NCI-H82 treated with DMSO at 0.1 percent for 48 hours (cell line): ENCODE results near the gene KCNAB2.
"Not testable (repeated sequence)": the region's sequence is repeated elsewhere in the genome, so short reads cannot be mapped to it uniquely, and the experiment has no call there.

Experiments used
- DNase-seq: peaks from one replicate; lab custom pipeline; 2025; ENCODE audit not compliant: unreplicated experiment; lab: John Stamatoyannopoulos, UW

KCNAB2 gene

DNA sequence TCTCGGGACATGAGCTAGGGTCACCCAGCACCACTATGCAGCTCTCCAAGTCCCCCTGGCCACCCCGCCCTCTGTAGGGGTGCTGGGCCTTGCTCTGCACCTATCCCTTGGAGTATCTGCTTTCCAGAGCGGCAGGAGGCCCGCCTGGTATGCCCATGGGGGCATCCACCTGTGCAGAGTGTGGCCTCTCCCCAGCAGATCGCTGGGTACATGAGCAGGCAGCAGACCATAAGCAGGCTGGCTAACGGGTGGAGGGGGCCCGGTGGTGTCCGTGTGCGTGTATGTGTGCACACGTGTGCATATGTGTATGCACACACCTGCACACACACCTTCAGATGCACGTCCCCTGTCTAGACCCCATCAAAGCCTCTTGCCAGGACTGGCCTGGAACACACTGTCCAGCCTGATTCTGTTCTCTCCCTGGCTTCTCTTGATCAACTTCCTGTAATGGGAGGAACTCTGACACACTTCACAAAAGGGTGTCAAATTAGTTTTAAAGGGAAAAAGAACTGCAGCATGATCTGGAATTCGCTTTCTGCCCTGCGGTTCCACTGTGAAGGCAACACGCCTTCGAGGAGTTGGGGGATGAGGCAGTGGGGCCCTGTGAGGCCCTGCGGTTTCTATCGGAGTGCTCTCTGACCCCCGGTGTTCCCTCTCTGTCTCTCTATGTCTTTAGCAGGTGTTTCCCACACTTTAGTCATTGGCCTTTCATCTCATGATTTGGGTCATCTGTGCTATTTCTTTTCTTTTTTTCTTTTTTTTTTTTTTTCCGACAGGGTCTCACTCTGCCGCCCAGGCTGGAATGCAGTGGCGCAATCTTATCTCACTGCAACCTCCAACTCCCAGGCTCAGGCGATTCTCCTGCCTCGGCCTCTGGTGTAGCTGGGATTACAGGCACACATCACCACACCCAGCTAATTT is 36.3 kb upstream of the KCNAB2 start:
- no peak for DNase-seq

DNA sequence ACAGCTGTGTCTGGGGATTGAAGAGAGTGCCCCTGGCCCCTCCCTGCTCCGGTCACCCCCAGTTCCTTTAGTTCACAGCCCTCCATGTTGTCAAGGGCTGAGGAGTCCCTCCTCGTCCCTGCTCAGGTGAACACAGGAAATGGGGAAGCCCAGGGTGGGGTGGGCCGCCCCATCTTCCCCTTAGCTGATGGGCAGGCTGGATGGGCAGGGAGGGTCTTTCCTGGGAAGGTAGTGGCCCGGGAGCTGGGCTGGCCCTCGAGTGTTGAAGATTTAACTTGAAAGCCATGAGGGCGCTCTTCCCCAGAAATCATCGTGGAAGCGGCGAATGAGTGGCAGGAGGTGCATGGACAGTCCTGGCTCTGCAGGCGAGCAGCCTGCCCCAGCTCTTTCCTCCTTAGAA is 35.1 kb upstream of the KCNAB2 start:
- DNase-seq = no peak

DNA sequence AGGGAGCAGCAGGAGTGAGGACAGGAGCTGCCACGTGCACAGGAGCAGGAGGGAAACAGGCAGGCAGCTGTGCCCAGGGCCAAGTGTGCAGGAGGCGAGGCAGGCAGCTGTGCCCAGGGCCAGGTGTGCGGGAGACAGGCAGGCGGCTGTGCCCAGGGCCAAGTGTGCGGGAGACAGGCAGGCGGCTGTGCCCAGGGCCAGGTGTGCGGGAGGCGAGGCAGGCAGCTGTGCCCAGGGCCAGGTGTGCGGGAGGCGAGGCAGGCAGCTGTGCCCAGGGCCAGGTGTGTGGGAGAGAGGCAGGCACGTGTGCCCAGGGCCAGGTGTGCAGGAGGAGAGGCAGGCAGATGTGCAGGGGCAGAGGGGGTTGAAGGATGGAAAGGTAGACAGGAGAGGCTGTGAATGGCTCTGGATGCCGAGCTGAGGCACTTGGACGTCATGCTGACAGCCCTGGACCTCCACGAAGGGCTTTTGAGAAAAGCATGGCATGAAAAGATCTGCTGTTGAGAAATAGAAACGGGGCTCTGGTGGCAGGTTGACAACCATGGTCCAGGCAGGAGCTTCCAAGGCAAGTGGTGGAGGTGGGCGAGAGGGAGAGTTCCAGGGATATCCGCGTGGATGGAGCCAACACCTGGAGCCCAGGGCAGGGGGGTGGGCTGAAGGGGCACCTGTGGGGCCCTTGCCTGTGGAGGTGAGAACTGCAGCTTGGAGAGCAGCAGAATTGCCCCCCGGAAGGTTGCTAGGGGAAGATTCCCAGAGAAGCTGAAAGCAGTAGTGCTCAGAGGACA is 34.3 kb upstream of the KCNAB2 start:
- no peak for DNase-seq

GRCh38 chr1:6011946-6012258 is 33.8 kb upstream of the KCNAB2 start:
- DNase-seq = no peak

DNA sequence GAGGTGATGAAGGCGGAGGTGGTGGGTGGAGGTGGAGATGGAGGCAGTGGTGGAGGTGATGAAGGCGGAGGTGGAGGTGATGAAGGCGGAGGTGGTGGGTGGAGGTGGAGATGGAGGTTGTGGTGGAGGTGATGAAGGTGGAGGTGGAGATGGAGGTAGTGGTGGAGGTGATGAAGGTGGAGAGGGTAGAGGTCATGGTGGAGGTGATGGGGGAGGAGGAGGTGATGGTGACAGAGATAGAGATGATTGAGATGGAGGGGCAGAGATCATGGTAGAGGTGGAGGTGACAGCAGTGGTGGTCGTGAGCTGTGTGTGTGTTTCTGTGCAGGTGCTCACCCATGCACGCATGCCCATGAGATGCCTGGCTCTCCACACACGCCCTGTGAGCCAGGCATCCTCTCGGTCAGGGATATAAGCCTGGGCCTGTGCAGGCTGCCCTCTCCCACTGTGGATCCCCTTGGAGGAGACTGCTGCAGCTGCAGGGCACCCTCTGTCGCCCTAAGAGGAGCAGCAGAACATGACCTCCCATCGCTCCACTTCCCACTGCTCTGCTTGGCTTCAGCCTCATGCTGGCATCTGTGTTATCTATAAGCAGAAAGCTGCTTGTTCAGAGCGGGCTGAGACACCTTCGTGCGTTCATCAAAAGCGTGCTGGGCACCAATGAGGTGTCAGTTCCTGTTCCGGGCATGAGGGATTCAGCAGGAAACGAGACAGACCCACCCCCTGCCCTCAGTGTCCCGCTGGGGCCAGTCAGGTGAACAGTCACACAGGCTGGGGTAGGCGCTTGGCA is 33.0 kb upstream of the KCNAB2 start:
- no peak for DNase-seq

DNA sequence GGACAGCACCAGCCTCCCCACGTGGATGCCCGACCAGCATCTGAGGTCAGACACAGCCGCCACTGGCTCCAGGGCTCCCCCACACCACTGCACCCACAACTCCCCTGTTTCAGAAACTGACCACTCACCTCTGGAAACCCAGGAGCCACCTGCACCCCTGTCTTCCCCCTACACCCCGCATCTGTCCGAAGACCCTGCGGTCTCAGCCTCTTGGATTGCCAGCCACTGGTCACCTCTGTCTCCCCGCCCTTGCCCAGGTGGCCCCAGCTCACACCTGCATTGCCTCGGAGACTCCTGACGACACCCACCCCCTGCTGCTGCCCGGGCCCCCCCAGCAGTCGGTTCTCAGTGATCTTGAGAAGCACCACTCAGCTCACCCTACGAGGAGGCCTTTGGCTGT is 32.2 kb upstream of the KCNAB2 start:
- DNase-seq = no peak

DNA sequence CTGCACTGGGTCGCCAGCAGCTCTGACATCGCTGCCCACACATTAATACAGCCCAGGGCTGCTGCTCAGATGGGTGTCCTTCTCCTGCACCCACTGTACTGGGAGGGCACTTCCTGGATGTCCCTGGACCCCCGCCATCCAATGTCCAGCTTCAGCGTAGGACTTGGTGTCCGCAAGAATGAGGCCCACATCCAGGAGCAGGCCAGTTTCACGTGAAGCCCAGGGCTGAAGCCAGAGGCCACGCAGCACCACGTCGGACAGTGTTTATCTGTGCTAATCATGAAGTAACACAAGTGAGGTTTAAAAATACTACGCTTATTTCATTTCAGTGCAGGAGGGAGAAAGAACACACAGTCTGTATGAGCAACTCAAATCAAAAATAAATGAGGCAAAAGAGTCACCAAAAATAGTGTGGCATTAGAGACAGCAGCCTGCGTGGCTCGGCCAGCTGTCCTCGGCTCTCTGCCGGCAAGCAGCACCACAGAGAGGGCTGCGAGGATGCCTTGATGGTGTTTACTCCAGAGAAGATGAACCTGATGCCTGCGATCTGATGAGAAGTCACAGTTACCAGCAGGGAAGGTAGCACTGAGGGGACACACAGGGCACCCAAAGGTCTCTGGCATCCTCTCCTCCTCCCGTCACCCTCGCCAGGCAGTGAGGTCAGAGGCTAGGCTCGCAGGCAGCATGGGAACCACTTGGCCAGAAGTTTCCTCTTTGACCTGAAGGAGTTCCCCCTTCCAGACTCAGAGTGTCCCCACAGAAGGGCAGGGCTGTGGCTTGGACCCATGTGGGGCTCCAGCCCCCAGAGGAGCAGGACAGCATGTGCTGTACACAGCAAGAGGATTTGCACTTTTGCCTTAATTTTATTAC is 31.3 kb upstream of the KCNAB2 start:
- DNase-seq = no peak

DNA sequence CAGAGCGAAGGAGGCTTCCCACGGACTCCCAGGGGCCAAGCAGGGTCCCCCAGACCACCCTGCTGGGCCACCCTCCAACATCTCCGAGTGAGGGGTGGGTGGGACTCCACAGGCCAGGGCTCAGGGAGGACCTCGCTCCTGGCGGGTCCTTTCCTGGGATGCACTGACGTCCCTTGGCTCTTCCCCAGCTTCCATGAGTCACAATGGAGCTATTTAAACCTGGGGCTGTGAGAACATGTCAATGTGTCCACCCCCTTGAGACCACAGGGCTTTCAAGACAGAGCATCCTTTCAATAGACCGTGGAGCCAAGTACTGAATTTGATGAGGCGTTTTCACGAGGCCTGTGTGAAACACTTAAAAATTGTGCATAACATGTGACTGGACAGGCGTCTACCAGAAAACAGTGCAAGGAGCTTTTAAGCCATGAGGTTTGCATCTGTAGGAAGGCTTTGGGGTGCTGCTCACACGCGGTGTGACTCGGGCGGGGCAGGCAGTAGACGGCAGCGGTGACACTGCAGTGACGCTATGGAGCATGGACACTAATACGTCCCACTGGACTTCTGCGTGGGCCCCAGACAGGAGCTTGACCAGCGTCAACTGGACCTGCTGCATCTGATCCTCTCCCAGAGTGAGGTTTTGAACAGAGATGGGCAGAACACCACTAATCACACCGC is 29.4 kb upstream of the KCNAB2 start:
- DNase-seq = no peak

GRCh38 chr1:6017654-6018053 is 28.0 kb upstream of the KCNAB2 start:
- not testable (repeated sequence) for DNase-seq

DNA sequence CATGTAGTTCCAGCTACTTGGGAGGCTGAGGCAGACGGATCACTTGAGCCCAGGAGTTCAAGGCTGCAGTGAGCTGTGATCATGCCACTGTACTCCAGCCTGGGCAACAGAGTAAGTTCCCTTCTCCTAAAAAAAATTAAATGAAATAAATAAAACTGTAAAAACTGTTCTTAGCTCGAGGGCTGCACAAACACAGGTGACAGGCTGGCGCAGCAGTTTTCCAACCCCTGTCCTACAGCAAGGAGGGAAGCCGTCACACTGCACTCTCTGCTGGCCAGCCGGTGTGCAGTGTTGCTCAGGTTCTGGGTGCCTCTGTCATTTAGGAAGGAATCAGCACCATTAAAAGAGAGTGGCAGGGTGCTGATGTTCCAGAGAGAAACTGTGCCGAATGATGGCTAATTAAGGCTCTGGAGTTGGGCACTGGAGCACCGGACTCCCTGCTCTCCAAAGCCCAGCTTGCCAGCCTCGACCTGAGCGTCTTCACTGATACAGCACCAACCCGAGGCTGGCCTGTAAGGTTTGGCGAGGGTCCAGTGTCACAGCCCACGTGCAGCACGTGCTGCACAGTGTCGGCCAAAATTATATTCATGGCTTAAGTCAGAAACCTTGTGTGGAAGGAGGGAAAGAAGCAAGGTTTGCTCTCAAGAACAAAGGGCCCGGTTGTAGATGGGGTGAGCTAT is 26.4 kb upstream of the KCNAB2 start:
- no peak for DNase-seq

DNA sequence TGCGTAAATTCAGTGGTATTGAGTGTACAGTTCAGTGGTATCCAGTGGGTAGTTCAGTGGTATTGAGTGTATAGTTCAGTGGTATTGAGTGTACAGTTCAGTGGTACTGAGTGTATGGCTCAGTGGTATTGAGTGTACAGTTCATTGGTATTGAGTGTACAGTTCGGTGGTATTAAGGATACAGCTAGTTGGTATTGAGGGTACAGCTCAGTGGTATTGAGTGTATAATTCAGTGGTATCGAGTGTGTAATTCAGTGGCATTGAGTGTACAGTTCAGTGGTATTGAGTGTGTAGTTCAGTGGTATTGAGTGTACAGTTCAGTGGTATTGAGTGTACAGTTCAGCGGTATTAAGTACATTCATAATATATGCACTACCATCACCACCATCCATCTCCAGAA is 23.5 kb upstream of the KCNAB2 start:
- DNase-seq = no peak

GRCh38 chr1:6023346-6023745 is 22.3 kb upstream of the KCNAB2 start:
- DNase-seq = no peak

DNA sequence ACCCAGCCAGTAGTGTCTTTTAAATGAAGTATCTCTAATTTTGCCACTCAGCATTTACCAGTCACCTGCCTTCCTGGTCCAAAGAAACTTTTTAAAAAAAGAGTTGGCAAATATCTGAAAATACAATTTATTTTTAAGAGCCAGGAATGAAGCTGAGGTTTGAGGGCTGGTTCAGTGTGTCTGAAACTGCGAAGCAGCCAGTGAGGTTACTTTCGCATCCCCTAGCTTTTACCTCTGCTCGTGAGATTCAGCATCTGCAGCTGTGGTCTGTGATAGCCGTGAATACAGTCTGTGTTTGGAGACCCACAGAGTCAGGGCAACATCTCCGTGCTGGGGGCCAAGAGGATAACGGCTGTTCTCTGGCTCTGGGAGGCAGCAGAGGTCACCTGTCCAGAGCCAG is 21.3 kb upstream of the KCNAB2 start:
- no peak for DNase-seq

GRCh38 chr1:6025269-6026094 is 20.2 kb upstream of the KCNAB2 start:
- DNase-seq = no peak

- peak; percentile 55 for DNase-seq
Observed at GRCh38 chr1:6026095-6026809, 19.4 kb upstream of the KCNAB2 start.

- DNase-seq = no peak
Observed at GRCh38 chr1:6027591-6027990, 18.1 kb upstream of the KCNAB2 start.

DNA sequence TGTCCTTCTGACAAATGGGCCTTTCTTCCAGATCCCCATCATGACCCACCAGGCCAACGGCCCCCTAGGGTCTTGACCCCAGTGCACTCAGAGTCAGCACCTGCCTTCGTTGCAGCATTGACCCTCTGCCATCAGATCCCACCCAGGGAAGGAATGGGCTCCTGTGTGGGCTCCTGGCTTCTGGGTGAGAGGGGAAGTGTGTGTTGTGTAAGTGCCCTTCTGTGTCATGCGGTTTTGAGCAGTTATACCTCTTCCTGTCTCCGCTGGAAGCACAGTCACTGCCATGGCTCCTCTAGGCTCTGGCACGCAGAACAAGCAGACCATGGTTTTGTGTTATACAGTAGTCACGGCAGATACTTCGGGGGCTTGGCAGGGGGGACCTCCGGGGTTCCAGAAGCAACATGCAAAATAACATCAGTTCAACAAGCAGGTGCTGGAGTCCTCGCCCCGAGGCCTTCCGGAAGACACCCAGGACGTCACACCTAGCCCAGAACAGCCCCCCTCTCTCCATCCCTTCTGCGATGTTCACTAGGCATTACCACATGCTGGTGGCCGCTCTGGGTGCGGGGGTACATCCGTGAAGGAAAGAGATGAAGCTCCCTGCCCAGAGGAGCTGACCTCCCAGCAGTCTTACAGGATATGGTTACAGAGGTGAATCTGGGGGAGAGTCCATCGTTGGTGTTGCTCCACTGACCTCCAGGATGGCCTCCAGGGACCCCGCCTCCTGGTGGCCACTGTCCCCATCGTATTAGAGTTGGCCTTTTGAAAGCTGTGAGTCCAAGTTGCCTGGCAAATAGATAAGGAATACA is 17.4 kb upstream of the KCNAB2 start:
- DNase-seq = no peak
